HepG2 (cell line): ENCODE measurements around the gene GALNTL6. TPM values are rescaled to one million over a fixed set of nuclear protein-coding genes. Genes with fewer than 3 reads are reported as not detected.

ENCODE experiments used
- ATAC-seq: fragments of 200-7000 bp; cut with Tn5 transposase; 3 replicates; pipeline ENCODE4 v1.9.1; 2020; ENCODE audit warnings: mild to moderate bottlenecking, moderate library complexity
- BruUV-seq: library from RNA; stranded (reverse); fragments of 400-500 nt; replicated peaks from 2 replicates; lab custom pipeline; 2021; lab: Mats Ljungman, UMichigan
- CTCF ChIA-PET: fragments of 300-600 bp; formaldehyde crosslinking; extraction: SDS; loops from one replicate; lab custom pipeline; 2021; ENCODE audit warnings: low total read pairs, inconsistent platforms, low intra/inter-chr PET ratio; lab: Yijun Ruan, JAX
- POLR2A ChIA-PET: fragments of 350-600 bp; sonication (Branson Sonifier 250); formaldehyde crosslinking; loops from one replicate; lab custom pipeline; 2020; ENCODE audit warnings: antibody characterized with exemption, inconsistent platforms; lab: Yijun Ruan, JAX
- DNase-seq: peaks from one replicate; pipeline ENCODE4 v3.0.0-alpha.2; 2015; ENCODE audit warnings: low spot score
- FAIRE-seq: peaks from 3 replicates; lab custom pipeline; 2011; peaks lifted over from hg19 to GRCh38; lab: Jason Lieb, UNC
- H2AFZ ChIP-seq: one replicate; pipeline ENCODE4 v1.6.1; 2011; ENCODE audit warnings: low read length, inconsistent platforms
- H3K27ac ChIP-seq: fragments of 300-600 bp; 3 replicates; pipeline ENCODE4 v1.8.0; 2011; ENCODE audit warnings: mixed run types, mild to moderate bottlenecking, mixed read lengths, low read length, inconsistent platforms; ENCODE audit not compliant: insufficient read depth; ENCODE audit errors: extremely low read length
- H3K27me3 ChIP-seq, 2 experiments: fragments of 200-600 bp in 1 of 2; 2 replicates in 1 of 2; 3 replicates in 1 of 2; pipeline versions ENCODE4 v1.6.0 to v1.8.0; 2011; ENCODE audit warnings: low read length in 2 of 2, mild to moderate bottlenecking in 2 of 2, moderate library complexity in 2 of 2, inconsistent platforms in 1 of 2; ENCODE audit not compliant: insufficient read depth in 2 of 2, control insufficient read depth in 1 of 2
- H3K36me3 ChIP-seq, 2 experiments: fragments of 200-600 bp in 1 of 2; replicated peaks in 1 of 2; 2 replicates in 1 of 2; 3 replicates in 1 of 2; pipeline versions ENCODE4 v1.5.1 to v1.8.0; 2011; ENCODE audit warnings: low read length in 2 of 2, inconsistent platforms in 1 of 2; ENCODE audit not compliant: insufficient read depth in 2 of 2, control insufficient read depth in 1 of 2
- H3K4me1 ChIP-seq: 2 replicates; pipeline ENCODE4 v1.5.1; 2012; ENCODE audit warnings: low read length, inconsistent platforms; ENCODE audit not compliant: insufficient read depth
- H3K4me2 ChIP-seq: 2 replicates; pipeline ENCODE4 v1.6.0; 2011; ENCODE audit warnings: low read depth, low read length, inconsistent platforms
- H3K4me3 ChIP-seq, 3 experiments: fragments of 200-600 bp in 1 of 3; sonication (generic), shearing (Covaris generic) in 1 of 3; replicated peaks in 1 of 3; 2 replicates each; pipeline ENCODE4 v1.5.1; 2011 to 2016; ENCODE audit warnings: low read length in 3 of 3, inconsistent platforms in 2 of 3, low read depth in 2 of 3, mild to moderate bottlenecking in 2 of 3, control low read depth in 1 of 3, mixed read lengths in 1 of 3; ENCODE audit not compliant: insufficient read depth in 1 of 3
- H3K79me2 ChIP-seq: one replicate; pipeline ENCODE4 v1.6.1; 2011; ENCODE audit warnings: low read length, inconsistent platforms; ENCODE audit not compliant: insufficient read depth
- H3K9ac ChIP-seq: 2 replicates; pipeline ENCODE4 v1.6.0; 2011; ENCODE audit warnings: mild to moderate bottlenecking, low read depth, low read length, inconsistent platforms; ENCODE audit not compliant: insufficient read depth
- H3K9me3 ChIP-seq: 2 replicates; pipeline ENCODE4 v1.5.1; 2012; ENCODE audit warnings: mild to moderate bottlenecking, low read length
- H4K20me1 ChIP-seq: 2 replicates; pipeline ENCODE4 v1.6.0; 2011; ENCODE audit warnings: inconsistent platforms, mild to moderate bottlenecking, low read length, moderate library complexity; ENCODE audit not compliant: insufficient read depth
- AGO2 ChIP-seq: fragments of 200-400 bp; formaldehyde crosslinking; optimal IDR thresholded peaks from 2 replicates; pipeline ENCODE3; 2017; ENCODE audit warnings: mild to moderate bottlenecking, low read depth, low read length, moderate library complexity
- ATAD3A ChIP-seq: sonication (generic); formaldehyde crosslinking; IDR thresholded peaks from 2 replicates; pipeline ENCODE4 v1.4.0; 2020; ENCODE audit warnings: missing genetic modification reagents
- CREM ChIP-seq, 2 experiments: sonication (generic) in 1 of 2; formaldehyde crosslinking in 1 of 2; IDR thresholded peaks; 2 replicates each; pipeline versions ENCODE4 v1.4.0 to v1.6.1; 2016 to 2020; ENCODE audit warnings: antibody characterized with exemption in 1 of 2, mild to moderate bottlenecking in 1 of 2, missing genetic modification reagents in 1 of 2
- ETV5 ChIP-seq: IDR thresholded peaks from 2 replicates; pipeline ENCODE4 v1.6.1; 2018; ENCODE audit warnings: missing biosample characterization, missing genetic modification reagents, inconsistent platforms, borderline replicate concordance
- MBNL3 ChIP-seq: fragments of 250-450 bp; sonication (Bioruptor Pico); conservative IDR thresholded peaks from 2 replicates; pipeline ENCODE4 v1.8.0; 2022; ENCODE audit warnings: mild to moderate bottlenecking, inconsistent platforms
- MIER2 ChIP-seq: IDR thresholded peaks from 2 replicates; pipeline ENCODE4 v1.6.1; 2016; ENCODE audit warnings: missing biosample characterization, missing genetic modification reagents
- MYNN ChIP-seq: sonication (generic); formaldehyde crosslinking; IDR thresholded peaks from 2 replicates; pipeline ENCODE4 v1.4.0; 2020; ENCODE audit warnings: mild to moderate bottlenecking, low read depth, missing genetic modification reagents
- SIN3A ChIP-seq: IDR thresholded peaks from 2 replicates; pipeline ENCODE4 v1.6.1; 2011; ENCODE audit warnings: low read depth, mild to moderate bottlenecking, control low read depth, low read length, borderline replicate concordance
- SP140L ChIP-seq: sonication (generic); formaldehyde crosslinking; IDR thresholded peaks from 2 replicates; pipeline ENCODE4 v1.4.0; 2020; ENCODE audit warnings: missing genetic modification reagents, borderline replicate concordance
- ZNF124 ChIP-seq: sonication (generic); formaldehyde crosslinking; IDR thresholded peaks from 2 replicates; pipeline ENCODE4 v1.4.0; 2020; ENCODE audit warnings: missing genetic modification reagents
- ZNF354B ChIP-seq: sonication (generic); formaldehyde crosslinking; IDR thresholded peaks from 2 replicates; pipeline ENCODE4 v1.8.0; 2022; ENCODE audit warnings: mild to moderate bottlenecking, missing genetic modification reagents
- ZNF441 ChIP-seq: sonication (generic); formaldehyde crosslinking; IDR thresholded peaks from 2 replicates; pipeline ENCODE4 v1.7.0; 2021; ENCODE audit warnings: missing genetic modification reagents, borderline replicate concordance
- ZNF607 ChIP-seq: sonication (generic); formaldehyde crosslinking; IDR thresholded peaks from 2 replicates; pipeline ENCODE4 v1.5.1; 2020; ENCODE audit warnings: missing genetic modification reagents, mild to moderate bottlenecking, borderline replicate concordance
- WGBS: methylation state at CpG from one replicate; pipeline ENCODE4 v1.1.6; 2017; ENCODE audit warnings: low lambda C conversion rate; 5-methylcytosine and 5-hydroxymethylcytosine counted together
- in situ Hi-C: cut with HindIII; loops from 2 replicates; pipeline ENCODE4 v1.10.0; 2017; ENCODE audit warnings: low pct_unique_long_range_greater_than_20kb; ENCODE audit not compliant: extremely low pct_ligation_motif_present
- intact Hi-C: fragments of 100-400 bp; cut with micrococcal nuclease; formaldehyde crosslinking; loops from one replicate; pipeline ENCODE4 v1.10.0; 2022; ENCODE audit not compliant: unreplicated experiment
- polyA plus RNA-seq, 8 experiments: library from polyadenylated mRNA; depleted of rRNA in 3 of 8; stranded (reverse) in 7 of 8; unstranded in 1 of 8; fragments of >200 nt; fragmentation: Illumina TruSeq in 4 of 8; extraction: Trizol in 4 of 8; gene quantifications; 2 replicates each; pipeline versions ENCODE4 v1.2.1 to v1.2.3, GENCODE V29; 2011 to 2016; ENCODE audit warnings: low read depth in 4 of 8, missing spikeins in 1 of 8, mixed read lengths in 1 of 8; ENCODE audit not compliant: insufficient read depth in 1 of 8
- total RNA-seq, 5 experiments: library from RNA; depleted of rRNA; stranded (reverse); fragments of >200 nt; fragmentation: Illumina TruSeq; extraction: Trizol; gene quantifications; 2 replicates each; pipeline ENCODE4 v1.2.3, GENCODE V29; 2016; ENCODE audit warnings: low read depth in 1 of 5
- TF ChIP-seq, protein P1 (sequence below): sonication (generic); formaldehyde crosslinking; IDR thresholded peaks from 2 replicates; pipeline ENCODE4 v1.8.1; 2023; ENCODE audit warnings: mild to moderate bottlenecking, missing genetic modification reagents

Gene GALNTL6
- total and polyA plus RNA-seq, 2 of the 13 experiments (the other 11 are each of a cell fraction or from before 2014, with no cell fraction given) = not detected

DNA sequence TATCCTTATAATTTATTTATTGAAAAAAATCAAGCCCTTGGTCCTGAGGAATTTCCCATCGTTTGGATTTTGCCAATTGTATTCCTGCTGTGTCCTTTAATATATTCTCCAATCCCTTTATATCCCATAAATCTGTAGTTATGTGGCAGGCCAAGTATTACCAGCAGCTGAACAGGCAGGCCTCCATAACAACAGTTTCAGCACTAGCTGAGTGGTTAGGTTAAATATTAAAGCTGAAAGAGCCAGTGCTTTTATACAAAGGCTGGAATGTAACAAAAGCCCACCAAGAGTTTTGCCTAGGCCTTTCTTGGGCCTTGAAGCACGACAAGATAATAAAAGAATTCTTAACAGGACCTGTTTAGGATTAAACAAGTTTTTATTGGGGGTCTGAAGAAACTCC is 988.8 kb downstream of the GALNTL6 start:
- no peak for ATAC-seq

DNA sequence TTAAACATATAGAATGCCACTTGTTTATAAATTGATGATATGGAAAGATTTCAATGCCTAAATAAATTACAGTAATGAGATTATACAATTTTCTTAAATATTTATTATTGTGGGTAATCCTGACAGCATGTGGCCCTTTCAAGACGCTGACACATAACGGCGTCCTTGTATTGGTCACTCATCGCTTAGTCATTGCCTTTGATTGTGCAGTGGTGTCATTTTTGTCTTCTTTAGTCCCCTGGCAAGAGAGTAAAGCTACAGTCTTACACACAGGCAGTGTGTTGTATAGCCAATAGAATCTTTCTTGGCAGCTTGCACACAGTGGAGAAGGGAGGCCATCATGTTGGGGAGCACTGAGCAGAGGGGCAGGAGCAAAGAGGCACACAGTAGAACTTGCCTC is 993.6 kb downstream of the GALNTL6 start:
- WGBS = 70% methylated on average over 4 of the region's 4 CpGs
- FAIRE-seq = no peak
- Histone ChIP-seq H3K4me2 (no peak overlapping the region), H3K4me1 (no peaks in the 10 kb centered on the region), H3K9me3 (no peaks in the 10 kb centered on the region), H3K27ac (no peak overlapping the region), H3K9ac (no peak overlapping the region), H2AFZ (no peak overlapping the region), H3K4me3 (no peak overlapping the region), H3K36me3 (no peaks in the 10 kb centered on the region), H4K20me1 (no peaks in the 10 kb centered on the region), H3K27me3 (no peaks in the 10 kb centered on the region), H3K79me2 (no peaks in the 10 kb centered on the region)
- TF ChIP-seq ZNF124 (CRISPR knock-in tag) (no peak), MYNN (no peak), CREM (IDR thresholded peaks at IDR 0.05) (no peak), CREM (CRISPR knock-in tag; IDR thresholded peaks at IDR 0.05) (no peak), MBNL3 (CRISPR knock-in tag) (no peak), MIER2 (no peak), ZNF441 (no peak), AGO2 (no peak)
- TF ChIP-seq, protein P1, sequence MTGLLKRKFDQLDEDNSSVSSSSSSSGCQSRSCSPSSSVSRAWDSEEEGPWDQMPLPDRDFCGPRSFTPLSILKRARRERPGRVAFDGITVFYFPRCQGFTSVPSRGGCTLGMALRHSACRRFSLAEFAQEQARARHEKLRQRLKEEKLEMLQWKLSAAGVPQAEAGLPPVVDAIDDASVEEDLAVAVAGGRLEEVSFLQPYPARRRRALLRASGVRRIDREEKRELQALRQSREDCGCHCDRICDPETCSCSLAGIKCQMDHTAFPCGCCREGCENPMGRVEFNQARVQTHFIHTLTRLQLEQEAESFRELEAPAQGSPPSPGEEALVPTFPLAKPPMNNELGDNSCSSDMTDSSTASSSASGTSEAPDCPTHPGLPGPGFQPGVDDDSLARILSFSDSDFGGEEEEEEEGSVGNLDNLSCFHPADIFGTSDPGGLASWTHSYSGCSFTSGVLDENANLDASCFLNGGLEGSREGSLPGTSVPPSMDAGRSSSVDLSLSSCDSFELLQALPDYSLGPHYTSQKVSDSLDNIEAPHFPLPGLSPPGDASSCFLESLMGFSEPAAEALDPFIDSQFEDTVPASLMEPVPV (CRISPR knock-in tag) = no peak
- DNase-seq = no peak
- intact Hi-C loops = no loop called here
- ATAC-seq = no peak
- BruUV-seq = no TSS peak
- CTCF ChIA-PET = no interaction called here
- in situ Hi-C loops = no loop called here
- POLR2A ChIA-PET = no interaction called here

More for the DNA sequence above, 988.8 kb downstream of the GALNTL6 start:
- no peak for FAIRE-seq
- no peak overlapping the region for H3K4me2 ChIP-seq
- H2AFZ ChIP-seq = no peak overlapping the region
- H3K36me3 ChIP-seq = no peaks in the 10 kb centered on the region
- H4K20me1 ChIP-seq = no peaks in the 10 kb centered on the region
- ChIA-PET CTCF (no interaction called here), POLR2A (no interaction called here)
- H3K27me3 ChIP-seq = no peaks in the 10 kb centered on the region
- no peaks in the 10 kb centered on the region for H3K9me3 ChIP-seq
- H3K4me3 ChIP-seq = no peak overlapping the region
- no peak for DNase-seq
- in situ Hi-C loops = no loop called here
- H3K79me2 ChIP-seq = no peaks in the 10 kb centered on the region
- H3K9ac ChIP-seq = no peak overlapping the region
- TF ChIP-seq SP140L (CRISPR knock-in tag) (no peak), ZNF607 (CRISPR knock-in tag) (no peak), ATAD3A (CRISPR knock-in tag) (no peak), ZNF354B (CRISPR knock-in tag) (no peak), SIN3A (no peak), ETV5 (CRISPR knock-in tag) (no peak)
- 3% methylated on average over 2 of the region's 2 CpGs for WGBS
- intact Hi-C loops = no loop called here
- no TSS peak for BruUV-seq
- H3K4me1 ChIP-seq = no peaks in the 10 kb centered on the region
- no peak overlapping the region for H3K27ac ChIP-seq
